GM12878 (cell line): Measurements from ENCODE around the gene CREB5. TPM values are rescaled to one million over a fixed set of nuclear protein-coding genes. Genes with fewer than 3 reads are reported as not detected.
"Not testable (repeated sequence)": the region's sequence is repeated elsewhere in the genome, so short reads cannot be mapped to it uniquely, and the experiment has no call there.

Experiments
- ATAC-seq: fragments of 200-7000 bp; cut with Tn5 transposase; 3 replicates; pipeline ENCODE4 v1.9.1; 2020; ENCODE audit warnings: mild to moderate bottlenecking, moderate library complexity
- BruUV-seq: library from RNA; stranded (reverse); fragments of 400-500 nt; replicated peaks from 2 replicates; lab custom pipeline; 2021; lab: Mats Ljungman, UMichigan
- CTCF ChIA-PET: fragments of 300-600 bp; sonication (Branson Sonifier 250); formaldehyde crosslinking; extraction: SDS; loops from one replicate; lab custom pipeline; 2021; ENCODE audit warnings: inconsistent platforms; lab: Yijun Ruan, JAX
- POLR2A ChIA-PET: fragments of 350-600 bp; formaldehyde crosslinking; extraction: SDS; loops from one replicate; lab custom pipeline; 2021; ENCODE audit warnings: inconsistent platforms; lab: Charles Lee
- RAD21 ChIA-PET: fragments of 300-600 bp; sonication (Branson Sonifier 250); formaldehyde crosslinking; loops from one replicate; lab custom pipeline; 2023; ENCODE audit warnings: antibody characterized with exemption; ENCODE audit not compliant: unreplicated experiment; lab: Charles Lee
- SMC1A ChIA-PET: fragments of 300-600 bp; sonication (Branson Sonifier 250); formaldehyde crosslinking; loops from one replicate; lab custom pipeline; 2023; ENCODE audit not compliant: unreplicated experiment, uncharacterized antibody; lab: Charles Lee
- DNase-seq: peaks from one replicate; pipeline ENCODE4 v3.0.0-alpha.2; 2011; ENCODE audit warnings: low read depth, low spot score
- FAIRE-seq: peaks from 3 replicates; lab custom pipeline; 2011; peaks lifted over from hg19 to GRCh38; lab: Jason Lieb, UNC
- H2AFZ ChIP-seq: 2 replicates; pipeline ENCODE4 v1.6.0; 2011; ENCODE audit warnings: low read depth, low read length, control low read depth; ENCODE audit not compliant: control insufficient read depth
- H3K27ac ChIP-seq: 2 replicates; pipeline ENCODE4 v1.5.1; 2011; ENCODE audit warnings: control low read depth; ENCODE audit not compliant: control insufficient read depth, insufficient read depth
- H3K27me3 ChIP-seq, 2 experiments: replicated peaks in 1 of 2; 2 replicates each; pipeline versions ENCODE4 v1.6.0 to v1.6.1; 2011; ENCODE audit warnings: low read length in 1 of 2; ENCODE audit not compliant: control insufficient read depth in 2 of 2, insufficient read depth in 2 of 2
- H3K36me3 ChIP-seq, 2 experiments: 2 replicates each; pipeline ENCODE4 v1.5.1; 2011; ENCODE audit warnings: low read length in 1 of 2; ENCODE audit not compliant: control insufficient read depth in 2 of 2, insufficient read depth in 2 of 2
- H3K4me1 ChIP-seq: 2 replicates; pipeline ENCODE4 v1.6.1; 2011; ENCODE audit warnings: mild to moderate bottlenecking, low read length, moderate library complexity, mixed read lengths; ENCODE audit not compliant: control insufficient read depth, insufficient read depth
- H3K4me2 ChIP-seq: 2 replicates; pipeline ENCODE4 v1.6.0; 2011; ENCODE audit warnings: control low read depth; ENCODE audit not compliant: control insufficient read depth, insufficient read depth
- H3K4me3 ChIP-seq: fragments of 200-600 bp; sonication (generic); 2 replicates; pipeline ENCODE4 v1.5.1; 2016
- H3K79me2 ChIP-seq: 2 replicates; pipeline ENCODE4 v1.6.0; 2011; ENCODE audit warnings: low read length; ENCODE audit not compliant: control insufficient read depth, insufficient read depth
- H3K9ac ChIP-seq: 2 replicates; pipeline ENCODE4 v1.8.0; 2011; ENCODE audit warnings: low read length, control low read depth, mixed read lengths; ENCODE audit not compliant: control insufficient read depth, insufficient read depth
- H3K9me3 ChIP-seq: replicated peaks from 3 replicates; pipeline ENCODE4 v1.5.1; 2011; ENCODE audit warnings: mild to moderate bottlenecking, low read length; ENCODE audit not compliant: control insufficient read depth, insufficient read depth
- H4K20me1 ChIP-seq: 2 replicates; pipeline ENCODE4 v1.6.0; 2011; ENCODE audit not compliant: control insufficient read depth, insufficient read depth
- EP300 ChIP-seq, 2 experiments: fragments of 150-350 bp in 1 of 2; IDR thresholded peaks; 2 replicates each; pipeline ENCODE4 v1.6.1; 2011 to 2012; ENCODE audit warnings: low read depth in 2 of 2, low read length in 2 of 2, borderline replicate concordance in 1 of 2, improper control_type of control experiment in 1 of 2, inconsistent platforms in 1 of 2; ENCODE audit not compliant: control insufficient read depth in 1 of 2
- HDAC2 ChIP-seq: fragments of 200-600 bp; sonication (generic); IDR thresholded peaks from 2 replicates; pipeline ENCODE4 v1.6.1; 2017
- HDAC6 ChIP-seq: fragments of 200-600 bp; sonication (generic); IDR thresholded peaks from one replicate; pipeline ENCODE4 v1.8.0; 2017; ENCODE audit warnings: antibody characterized with exemption; ENCODE audit not compliant: unreplicated experiment
- LARP7 ChIP-seq: fragments of 450-650 bp; IDR thresholded peaks from 2 replicates; pipeline ENCODE4 v1.6.1; 2017; ENCODE audit warnings: mild to moderate bottlenecking
- NFYA ChIP-seq: IDR thresholded peaks from 2 replicates; pipeline ENCODE4 v1.6.1; 2011; ENCODE audit warnings: low read depth, mild to moderate bottlenecking, low read length, improper control_type of control experiment, borderline replicate concordance
- POU2F2 ChIP-seq: IDR thresholded peaks from 3 replicates; pipeline ENCODE4 v1.6.1; 2011; ENCODE audit warnings: low read depth, mild to moderate bottlenecking, low read length, borderline replicate concordance
- RAD51 ChIP-seq: fragments of 450-650 bp; IDR thresholded peaks from 2 replicates; pipeline ENCODE4 v1.6.1; 2016; ENCODE audit warnings: moderate library complexity, mild to moderate bottlenecking, inconsistent platforms
- SP1 ChIP-seq: IDR thresholded peaks from one replicate; pipeline ENCODE4 v1.6.1; 2011; ENCODE audit warnings: low read depth, low read length
- TCF7 ChIP-seq: IDR thresholded peaks from 2 replicates; pipeline ENCODE4 v1.6.1; 2014; ENCODE audit warnings: antibody characterized with exemption, borderline replicate concordance
- WGBS: methylation state at CpG from one replicate; pipeline ENCODE4 v1.1.6; 2016; ENCODE audit warnings: low lambda C conversion rate; ENCODE audit not compliant: insufficient replicate concordance, insufficient coverage; ENCODE audit errors: missing lambda C conversion rate; 5-methylcytosine and 5-hydroxymethylcytosine counted together
- in situ Hi-C: fragments of 300-500 bp; cut with MboI; formaldehyde crosslinking; loops from 9 replicates; pipeline ENCODE4 v1.14.3; 2018; ENCODE audit warnings: mixed read lengths
- intact Hi-C: fragments of 100-400 bp; cut with micrococcal nuclease; formaldehyde crosslinking; loops from one replicate; pipeline ENCODE4 v1.14.2; 2022; ENCODE audit not compliant: unreplicated experiment
- polyA plus RNA-seq, 11 experiments: library from polyadenylated mRNA; depleted of rRNA in 4 of 11; unstranded in 6 of 11; stranded (reverse) in 5 of 11; fragments of >200 nt; fragmentation: Nextera tagmentation in 4 of 11; fragmentation: Illumina TruSeq in 1 of 11; extraction: Ambion mirVana in 4 of 11; extraction: Trizol in 1 of 11; gene quantifications; 1 replicate in 1 of 11; 2 replicates in 10 of 11; pipeline versions ENCODE4 v1.2.1 to v1.2.3, GENCODE V29; 2011 to 2016; ENCODE audit warnings: inconsistent platforms in 2 of 11, missing spikeins in 2 of 11, low read depth in 1 of 11
- total RNA-seq, 4 experiments: library from RNA; depleted of rRNA in 3 of 4; stranded (reverse); fragments of >200 nt in 3 of 4; fragmentation: Illumina TruSeq in 1 of 4; extraction: Trizol in 1 of 4; gene quantifications; 2 replicates each; pipeline versions ENCODE4 v1.2.1 to v1.2.3, GENCODE V29; 2013 to 2021
- TF ChIP-seq, protein P1 (sequence below): fragments of 450-650 bp; formaldehyde crosslinking; IDR thresholded peaks from 2 replicates; pipeline ENCODE4 v1.4.0; 2022; ENCODE audit warnings: mild to moderate bottlenecking, moderate library complexity
- TF ChIP-seq, protein P2 (sequence below): fragments of 450-650 bp; IDR thresholded peaks from 2 replicates; pipeline ENCODE4 v1.6.1; 2016; ENCODE audit warnings: mild to moderate bottlenecking, moderate library complexity, borderline replicate concordance

The CREB5 gene
- total and polyA plus RNA-seq, 10 of the 15 experiments (the other 5 are each of a cell fraction or from before 2014, with no cell fraction given): 12.9 to 74.1 (median 53.0) TPM

DNA sequence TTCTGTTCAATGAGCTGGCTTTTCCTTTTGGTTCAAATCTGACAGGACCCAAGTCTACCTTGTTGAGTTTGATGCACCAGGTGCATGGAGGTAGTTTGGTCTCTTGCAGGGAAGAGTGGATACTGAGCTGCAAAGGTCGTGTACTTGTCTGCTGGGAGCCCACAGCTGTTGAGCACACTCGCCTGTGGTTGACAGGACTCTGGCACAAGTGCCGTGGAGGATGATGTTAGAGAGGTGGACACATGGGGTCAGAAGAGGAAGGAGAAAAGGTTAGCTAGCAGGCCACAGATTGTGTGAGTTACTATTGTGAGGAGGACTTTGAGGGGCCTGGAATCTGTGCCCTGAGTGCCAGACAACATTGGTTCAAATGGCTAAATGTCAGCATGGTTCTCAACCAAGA is 197.3 kb downstream of the CREB5 start (continued):
- TF ChIP-seq, protein P1, sequence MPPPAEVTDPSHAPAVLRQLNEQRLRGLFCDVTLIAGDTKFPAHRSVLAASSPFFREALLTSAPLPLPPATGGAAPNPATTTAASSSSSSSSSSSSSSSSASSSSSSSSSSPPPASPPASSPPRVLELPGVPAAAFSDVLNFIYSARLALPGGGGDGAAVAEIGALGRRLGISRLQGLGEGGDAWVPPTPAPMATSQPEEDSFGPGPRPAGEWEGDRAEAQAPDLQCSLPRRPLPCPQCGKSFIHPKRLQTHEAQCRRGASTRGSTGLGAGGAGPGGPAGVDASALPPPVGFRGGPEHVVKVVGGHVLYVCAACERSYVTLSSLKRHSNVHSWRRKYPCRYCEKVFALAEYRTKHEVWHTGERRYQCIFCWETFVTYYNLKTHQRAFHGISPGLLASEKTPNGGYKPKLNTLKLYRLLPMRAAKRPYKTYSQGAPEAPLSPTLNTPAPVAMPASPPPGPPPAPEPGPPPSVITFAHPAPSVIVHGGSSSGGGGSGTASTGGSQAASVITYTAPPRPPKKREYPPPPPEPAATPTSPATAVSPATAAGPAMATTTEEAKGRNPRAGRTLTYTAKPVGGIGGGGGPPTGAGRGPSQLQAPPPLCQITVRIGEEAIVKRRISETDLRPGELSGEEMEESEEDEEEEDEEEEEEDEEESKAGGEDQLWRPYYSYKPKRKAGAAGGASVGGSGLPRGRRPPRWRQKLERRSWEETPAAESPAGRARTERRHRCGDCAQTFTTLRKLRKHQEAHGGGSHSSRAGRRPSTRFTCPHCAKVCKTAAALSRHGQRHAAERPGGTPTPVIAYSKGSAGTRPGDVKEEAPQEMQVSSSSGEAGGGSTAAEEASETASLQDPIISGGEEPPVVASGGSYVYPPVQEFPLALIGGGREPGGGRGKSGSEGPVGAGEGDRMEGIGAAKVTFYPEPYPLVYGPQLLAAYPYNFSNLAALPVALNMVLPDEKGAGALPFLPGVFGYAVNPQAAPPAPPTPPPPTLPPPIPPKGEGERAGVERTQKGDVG (CRISPR knock-in tag): no peak
- no peak for TF ChIP-seq POU2F2
- TF ChIP-seq, protein P2, sequence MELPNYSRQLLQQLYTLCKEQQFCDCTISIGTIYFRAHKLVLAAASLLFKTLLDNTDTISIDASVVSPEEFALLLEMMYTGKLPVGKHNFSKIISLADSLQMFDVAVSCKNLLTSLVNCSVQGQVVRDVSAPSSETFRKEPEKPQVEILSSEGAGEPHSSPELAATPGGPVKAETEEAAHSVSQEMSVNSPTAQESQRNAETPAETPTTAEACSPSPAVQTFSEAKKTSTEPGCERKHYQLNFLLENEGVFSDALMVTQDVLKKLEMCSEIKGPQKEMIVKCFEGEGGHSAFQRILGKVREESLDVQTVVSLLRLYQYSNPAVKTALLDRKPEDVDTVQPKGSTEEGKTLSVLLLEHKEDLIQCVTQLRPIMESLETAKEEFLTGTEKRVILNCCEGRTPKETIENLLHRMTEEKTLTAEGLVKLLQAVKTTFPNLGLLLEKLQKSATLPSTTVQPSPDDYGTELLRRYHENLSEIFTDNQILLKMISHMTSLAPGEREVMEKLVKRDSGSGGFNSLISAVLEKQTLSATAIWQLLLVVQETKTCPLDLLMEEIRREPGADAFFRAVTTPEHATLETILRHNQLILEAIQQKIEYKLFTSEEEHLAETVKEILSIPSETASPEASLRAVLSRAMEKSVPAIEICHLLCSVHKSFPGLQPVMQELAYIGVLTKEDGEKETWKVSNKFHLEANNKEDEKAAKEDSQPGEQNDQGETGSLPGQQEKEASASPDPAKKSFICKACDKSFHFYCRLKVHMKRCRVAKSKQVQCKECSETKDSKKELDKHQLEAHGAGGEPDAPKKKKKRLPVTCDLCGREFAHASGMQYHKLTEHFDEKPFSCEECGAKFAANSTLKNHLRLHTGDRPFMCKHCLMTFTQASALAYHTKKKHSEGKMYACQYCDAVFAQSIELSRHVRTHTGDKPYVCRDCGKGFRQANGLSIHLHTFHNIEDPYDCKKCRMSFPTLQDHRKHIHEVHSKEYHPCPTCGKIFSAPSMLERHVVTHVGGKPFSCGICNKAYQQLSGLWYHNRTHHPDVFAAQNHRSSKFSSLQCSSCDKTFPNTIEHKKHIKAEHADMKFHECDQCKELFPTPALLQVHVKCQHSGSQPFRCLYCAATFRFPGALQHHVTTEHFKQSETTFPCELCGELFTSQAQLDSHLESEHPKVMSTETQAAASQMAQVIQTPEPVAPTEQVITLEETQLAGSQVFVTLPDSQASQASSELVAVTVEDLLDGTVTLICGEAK: no peak
- no peak for TF ChIP-seq LARP7
- no peak for TF ChIP-seq EP300 (IDR thresholded peaks at IDR 0.05; ENCODE audit: borderline replicate concordance in 1 of 2, control insufficient read depth in 1 of 2, low read depth in 2 of 2, low read length in 2 of 2)
- no peak for TF ChIP-seq HDAC6
- TF ChIP-seq NFYA: no peak
- no peak for TF ChIP-seq RAD51
- no peak for TF ChIP-seq HDAC2
- TF ChIP-seq TCF7: no peak
- no peak for TF ChIP-seq SP1

DNA sequence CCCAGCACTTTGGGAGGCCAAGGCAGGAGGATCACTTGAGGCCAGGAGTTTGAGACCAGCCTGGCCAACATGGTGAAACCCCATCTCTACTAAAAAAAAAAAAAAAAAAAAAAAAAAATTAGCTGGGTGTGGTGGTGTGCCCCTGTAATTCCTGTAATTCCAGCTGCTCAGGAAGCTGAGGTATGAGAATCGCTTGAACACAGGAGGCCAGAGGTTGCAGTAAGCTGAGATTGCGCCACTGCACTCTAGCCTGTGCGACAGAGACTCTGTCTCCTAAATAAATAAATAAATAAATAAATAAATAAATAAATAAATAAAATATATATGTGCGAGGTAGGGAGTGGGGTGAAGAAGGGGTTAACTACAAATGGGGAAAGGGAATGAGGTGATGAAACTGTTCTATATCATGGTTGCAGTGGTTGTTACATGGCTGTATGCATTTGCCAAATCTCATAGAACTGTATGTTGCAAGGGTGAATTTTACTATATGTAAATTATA is 199.1 kb downstream of the CREB5 start:
- ChIA-PET RAD21 (interaction anchor here (0.8 to 9.6 kb wide), 8 partner anchors 10 to 133 kb away, joined by 3 to 130 read pairs (median 4); no protein-coding TSS in a partner anchor), SMC1A (interaction anchor here (0.7 to 4.4 kb wide), 15 partner anchors 10 to 233 kb away, joined by 3 to 70 read pairs (median 4); no protein-coding TSS in a partner anchor), CTCF (interaction anchor here (1.1 to 2.4 kb wide), 5 partner anchors 8 to 200 kb away, joined by 3 to 9 read pairs (median 5); no protein-coding TSS in a partner anchor), POLR2A (interaction anchor here (0.8 to 3.7 kb wide), 9 partner anchors 10 to 133 kb away, joined by 3 to 20 read pairs (median 3); no protein-coding TSS in a partner anchor)
- H4K20me1 ChIP-seq, H2AFZ ChIP-seq, H3K27me3 ChIP-seq, H3K4me1 ChIP-seq, ATAC-seq, H3K9ac ChIP-seq, H3K79me2 ChIP-seq, H3K4me3 ChIP-seq, H3K27ac ChIP-seq, H3K4me2 ChIP-seq, FAIRE-seq, intact Hi-C loops, DNase-seq, BruUV-seq, H3K9me3 ChIP-seq, in situ Hi-C loops, H3K36me3 ChIP-seq: not testable (repeated sequence)
- 81% methylated on average over 4 of the region's 4 CpGs for WGBS
